Natural killer cell (primary cell): ENCODE data around the gene FOXF1. TPM values are rescaled to one million over a fixed set of nuclear protein-coding genes. Genes with fewer than 3 reads are reported as not detected.

Experiments
- ATAC-seq, 3 donors: fragments of 150-1000 bp in 2 of 3; fragments of 200-7000 bp in 1 of 3; cut with Tn5 transposase; 1 replicate in 1 of 3; 2 replicates in 2 of 3; pipeline ENCODE4 v1.10.0; 2021; ENCODE audit warnings: mild to moderate bottlenecking in 2 of 3, moderate library complexity in 2 of 3
- DNase-seq, 2 donors: peaks; one replicate each; pipeline versions ENCODE4 v3.0.0 to v3.0.0-alpha.2; 2013 to 2021; ENCODE audit warnings: mixed read lengths in 1 of 2
- H3K27ac ChIP-seq: one replicate; pipeline ENCODE4 v1.5.1; 2013; ENCODE audit warnings: mild to moderate bottlenecking, low read length
- H3K27me3 ChIP-seq: one replicate; pipeline ENCODE4 v1.6.1; 2013; ENCODE audit warnings: low read length; ENCODE audit not compliant: control insufficient read depth, insufficient read depth
- H3K36me3 ChIP-seq: one replicate; pipeline ENCODE4 v1.6.1; 2013; ENCODE audit warnings: low read length; ENCODE audit not compliant: control insufficient read depth, insufficient read depth
- H3K4me1 ChIP-seq: one replicate; pipeline ENCODE4 v1.6.1; 2013; ENCODE audit warnings: low read length; ENCODE audit not compliant: control insufficient read depth, insufficient read depth
- H3K4me3 ChIP-seq: one replicate; pipeline ENCODE4 v1.5.1; 2013; ENCODE audit warnings: low read length
- H3K9me3 ChIP-seq: one replicate; pipeline ENCODE4 v1.6.1; 2013; ENCODE audit warnings: low read length; ENCODE audit not compliant: control insufficient read depth, insufficient read depth
- H3K27ac Mint-ChIP-seq, 2 donors: one replicate each; pipeline ENCODE4 v1.8.0; 2022; ENCODE audit warnings: mild to moderate bottlenecking in 2 of 2, mixed read lengths in 2 of 2, moderate library complexity in 1 of 2
- H3K27me3 Mint-ChIP-seq, 2 donors: one replicate each; pipeline ENCODE4 v1.8.0; 2022; ENCODE audit warnings: low read depth in 2 of 2, mixed read lengths in 2 of 2
- H3K36me3 Mint-ChIP-seq: one replicate; pipeline ENCODE4 v1.8.0; 2022; ENCODE audit warnings: mixed read lengths
- H3K4me1 Mint-ChIP-seq, 2 donors: one replicate each; pipeline ENCODE4 v1.8.0; 2022; ENCODE audit warnings: mixed read lengths in 2 of 2
- H3K4me3 Mint-ChIP-seq: one replicate; pipeline ENCODE4 v1.8.0; 2022; ENCODE audit warnings: mild to moderate bottlenecking, moderate library complexity, mixed read lengths
- H3K9me3 Mint-ChIP-seq, 2 donors: one replicate each; pipeline ENCODE4 v1.8.0; 2022; ENCODE audit warnings: mixed read lengths in 2 of 2
- CTCF ChIP-seq: fragments of 200-600 bp; IDR thresholded peaks from one replicate; pipeline ENCODE4 v1.8.0; 2022; ENCODE audit warnings: antibody characterized with exemption
- WGBS: methylation state at CpG from one replicate; pipeline ENCODE4 v1.1.7; 2013; ENCODE audit warnings: missing lambda C conversion rate; ENCODE audit not compliant: insufficient coverage; 5-methylcytosine and 5-hydroxymethylcytosine counted together
- intact Hi-C: fragments of 100-400 bp; cut with micrococcal nuclease; formaldehyde crosslinking; loops from one replicate; pipeline ENCODE4 v1.14.2; 2022
- total RNA-seq, 4 donors: library from RNA; stranded (reverse); fragments of 120-200 nt in 1 of 4; gene quantifications; one replicate each; pipeline versions ENCODE4 v1.2.3 to v1.2.4, GENCODE V29; 2013 to 2022

FOXF1 gene
- total RNA-seq, 3 donors from 2014 or later (not counting 1 experiment from before 2014, with no cell fraction given), result not detected

DNA sequence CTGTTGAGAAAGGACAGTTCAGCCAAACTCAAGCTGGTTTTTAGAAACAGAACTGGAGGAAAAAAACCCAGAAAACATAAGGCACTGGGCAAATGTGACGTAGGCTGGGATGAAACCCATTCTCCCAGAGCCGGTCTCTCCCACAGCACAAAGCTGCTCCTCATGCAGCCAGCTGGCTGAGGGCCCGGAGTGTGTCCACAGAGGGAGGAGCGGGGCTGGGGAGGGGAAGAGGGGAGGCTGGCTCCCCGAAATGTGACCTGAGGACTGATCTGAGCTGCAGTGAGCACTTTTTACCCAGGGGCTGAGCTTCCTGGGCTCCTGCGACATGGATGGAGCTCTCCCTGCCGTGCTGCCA lies 20.8 kb downstream of the FOXF1 start:
- no peak overlapping the region for H3K27ac Mint-ChIP-seq
- no peak for TF ChIP-seq CTCF

GRCh38 chr16:86531641-86532525 lies 21.6 kb downstream of the FOXF1 start:
- H3K4me1 ChIP-seq, result no peaks in the 10 kb centered on the region
- H3K4me1 Mint-ChIP-seq, result no peaks in the 10 kb centered on the region
- no peak overlapping the region for H3K4me3 Mint-ChIP-seq
- no peaks in the 10 kb centered on the region for H3K9me3 Mint-ChIP-seq
- intact Hi-C loops, result no loop called here
- H3K4me3 ChIP-seq, result no peak overlapping the region
- WGBS, result 93% methylated on average over 49 of the region's 49 CpGs
- H3K36me3 ChIP-seq, result peaks cover 4% of the 10 kb centered on the region
- no peaks in the 10 kb centered on the region for H3K9me3 ChIP-seq
- ATAC-seq, result no peak
- no peaks in the 10 kb centered on the region for H3K36me3 Mint-ChIP-seq
- H3K27me3 Mint-ChIP-seq, result no peaks in the 10 kb centered on the region
- H3K27me3 ChIP-seq, result no peaks in the 10 kb centered on the region
- H3K27ac Mint-ChIP-seq, result no peak overlapping the region
- no peak for DNase-seq
- TF ChIP-seq CTCF, result no peak
- no peak overlapping the region for H3K27ac ChIP-seq

More for the DNA sequence above, 20.8 kb downstream of the FOXF1 start:
- H3K4me1 ChIP-seq, result no peaks in the 10 kb centered on the region
- H3K9me3 ChIP-seq, result no peaks in the 10 kb centered on the region
- DNase-seq (no peak), ATAC-seq (no peak)
- H3K36me3 Mint-ChIP-seq, result no peaks in the 10 kb centered on the region
- no peaks in the 10 kb centered on the region for H3K9me3 Mint-ChIP-seq
- no peaks in the 10 kb centered on the region for H3K27me3 ChIP-seq
- no peaks in the 10 kb centered on the region for H3K4me1 Mint-ChIP-seq
- no peak overlapping the region for H3K27ac ChIP-seq
- intact Hi-C loops, result no loop called here
- H3K4me3 Mint-ChIP-seq, result no peak overlapping the region
- no peaks in the 10 kb centered on the region for H3K27me3 Mint-ChIP-seq
- peaks cover 4% of the 10 kb centered on the region for H3K36me3 ChIP-seq
- 95% methylated on average over 7 of the region's 7 CpGs for WGBS
- H3K4me3 ChIP-seq, result no peak overlapping the region

DNA sequence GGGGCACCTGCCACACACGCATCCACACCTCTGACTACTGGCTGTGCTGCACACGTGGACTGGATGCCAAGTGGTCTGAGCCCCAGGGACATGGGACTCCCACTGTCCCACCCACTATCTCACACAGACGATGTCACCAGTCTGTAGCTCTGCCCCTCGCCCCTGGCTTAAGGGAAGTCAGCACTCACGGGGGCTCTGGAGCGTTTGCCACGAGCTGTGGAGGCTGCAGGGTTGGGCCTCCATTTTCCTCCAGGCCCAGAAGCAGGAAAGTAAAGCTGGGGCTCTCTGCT lies 22.1 kb downstream of the FOXF1 start:
- ATAC-seq (no peak), DNase-seq (no peak)
- H3K27me3 ChIP-seq, result no peaks in the 10 kb centered on the region
- H3K27me3 Mint-ChIP-seq, result no peaks in the 10 kb centered on the region
- no peak overlapping the region for H3K27ac ChIP-seq
- no peaks in the 10 kb centered on the region for H3K9me3 ChIP-seq
- no peaks in the 10 kb centered on the region for H3K36me3 Mint-ChIP-seq
- H3K4me1 Mint-ChIP-seq, result no peaks in the 10 kb centered on the region
- H3K4me3 Mint-ChIP-seq, result no peak overlapping the region
- H3K36me3 ChIP-seq, result peaks cover 5% of the 10 kb centered on the region
- H3K27ac Mint-ChIP-seq, result no peak overlapping the region
- WGBS, result 95% methylated on average over 7 of the region's 7 CpGs
- H3K4me1 ChIP-seq, result no peaks in the 10 kb centered on the region
- intact Hi-C loops, result no loop called here
- no peaks in the 10 kb centered on the region for H3K9me3 Mint-ChIP-seq
- no peak for TF ChIP-seq CTCF
- no peak overlapping the region for H3K4me3 ChIP-seq

DNA sequence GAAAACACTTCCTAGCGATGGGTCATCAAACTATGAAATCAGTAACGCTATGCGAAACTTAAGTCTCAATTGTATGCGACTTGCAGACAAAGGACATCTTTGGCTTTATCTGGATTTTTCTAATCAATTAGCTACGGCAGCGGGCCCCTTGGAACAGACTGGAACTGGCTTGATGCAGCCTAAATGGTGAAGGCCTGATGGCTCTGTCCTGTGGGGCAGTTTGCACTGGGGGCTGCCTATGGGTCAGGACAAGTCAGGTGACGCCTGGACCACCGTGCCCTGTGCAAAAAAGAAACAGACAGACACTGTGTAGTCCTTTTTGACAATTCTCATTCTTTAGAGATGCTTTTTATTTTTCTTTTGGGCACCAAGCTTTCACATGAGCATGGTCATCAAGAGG lies 22.7 kb downstream of the FOXF1 start:
- no peak overlapping the region for H3K4me3 ChIP-seq
- no peak for DNase-seq

More for the DNA sequence above, 22.7 kb downstream of the FOXF1 start:
- H3K36me3 Mint-ChIP-seq, result no peaks in the 10 kb centered on the region
- no peaks in the 10 kb centered on the region for H3K9me3 Mint-ChIP-seq
- H3K4me3 Mint-ChIP-seq, result no peak overlapping the region
- no peaks in the 10 kb centered on the region for H3K9me3 ChIP-seq
- 98% methylated on average over 8 of the region's 8 CpGs for WGBS
- no peaks in the 10 kb centered on the region for H3K27me3 ChIP-seq
- intact Hi-C loops, result no loop called here
- no peaks in the 10 kb centered on the region for H3K27me3 Mint-ChIP-seq
- no peak overlapping the region for H3K27ac Mint-ChIP-seq
- no peak for ATAC-seq
- H3K4me1 ChIP-seq, result no peaks in the 10 kb centered on the region
- H3K36me3 ChIP-seq, result peaks cover 11% of the 10 kb centered on the region
- TF ChIP-seq CTCF, result no peak
- H3K4me1 Mint-ChIP-seq, result no peaks in the 10 kb centered on the region
- no peak overlapping the region for H3K27ac ChIP-seq
